Measurements from ENCODE around the gene AKR1A1. TPM values are rescaled to one million over a fixed set of nuclear protein-coding genes. Genes with fewer than 3 reads are reported as not detected.
"Not testable (repeated sequence)": the region's sequence is repeated elsewhere in the genome, so short reads cannot be mapped to it uniquely, and the experiment has no call there.

AKR1A1 gene
- total RNA-seq, 1 donor = 175 TPM

GRCh38 chr1:45522324-45523104 is 28.1 kb upstream of the AKR1A1 start:
- no peak for DNase-seq (ENCODE audit: low read depth in 2 of 3, low spot score in 2 of 3)

GRCh38 chr1:45523516-45523915 is 27.1 kb upstream of the AKR1A1 start:
- DNase-seq (ENCODE audit: low read depth in 2 of 3, low spot score in 2 of 3) = not testable (repeated sequence)

- DNase-seq (ENCODE audit: low read depth in 2 of 3, low spot score in 2 of 3) = not testable (repeated sequence)
Observed at GRCh38 chr1:45523975-45524374, 26.7 kb upstream of the AKR1A1 start.

GRCh38 chr1:45526135-45526644 is 24.4 kb upstream of the AKR1A1 start:
- DNase-seq (ENCODE audit: low read depth in 2 of 3, low spot score in 2 of 3) = no peak

GRCh38 chr1:45530632-45531135 is 19.9 kb upstream of the AKR1A1 start:
- no peak for DNase-seq (ENCODE audit: low read depth in 2 of 3, low spot score in 2 of 3)

GRCh38 chr1:45531873-45532272 is 18.8 kb upstream of the AKR1A1 start:
- DNase-seq (ENCODE audit: low read depth in 2 of 3, low spot score in 2 of 3) = no peak

- no peak for DNase-seq (ENCODE audit: low read depth in 2 of 3, low spot score in 2 of 3)
Observed at GRCh38 chr1:45535988-45536766, 14.4 kb upstream of the AKR1A1 start.

- DNase-seq (ENCODE audit: low read depth in 2 of 3, low spot score in 2 of 3) = no peak
Observed at GRCh38 chr1:45536886-45537285, 13.7 kb upstream of the AKR1A1 start.

GRCh38 chr1:45541193-45541592 is 9.4 kb upstream of the AKR1A1 start:
- DNase-seq (ENCODE audit: low read depth in 2 of 3, low spot score in 2 of 3) = no peak

- DNase-seq (ENCODE audit: low read depth in 2 of 3, low spot score in 2 of 3) = no peak
Observed at GRCh38 chr1:45542591-45542990, 8.0 kb upstream of the AKR1A1 start.

GRCh38 chr1:45543581-45544417 is 6.8 kb upstream of the AKR1A1 start:
- peak; percentile 50 to 94 (median 90) for DNase-seq (ENCODE audit: low read depth in 2 of 3, low spot score in 2 of 3)

- no peak for DNase-seq (ENCODE audit: low read depth in 2 of 3, low spot score in 2 of 3)
Observed at GRCh38 chr1:45544530-45544929, 6.1 kb upstream of the AKR1A1 start.

- peak in 1 of 3 donors; percentile 24 for DNase-seq (ENCODE audit: low read depth in 2 of 3, low spot score in 2 of 3)
Observed at GRCh38 chr1:45545019-45545493, 5.6 kb upstream of the AKR1A1 start.

- DNase-seq (ENCODE audit: low read depth in 2 of 3, low spot score in 2 of 3) = no peak
Observed at GRCh38 chr1:45545553-45546310, 4.9 kb upstream of the AKR1A1 start.

GRCh38 chr1:45551684-45552083 is 1.1 kb downstream of the AKR1A1 start:
- DNase-seq (ENCODE audit: low read depth in 2 of 3, low spot score in 2 of 3) = no peak

- DNase-seq (ENCODE audit: low read depth in 2 of 3, low spot score in 2 of 3) = no peak
Observed at GRCh38 chr1:45552331-45552730, 1.7 kb downstream of the AKR1A1 start.

- no peak for DNase-seq (ENCODE audit: low read depth in 2 of 3, low spot score in 2 of 3)
Observed at GRCh38 chr1:45554198-45554597, 3.6 kb downstream of the AKR1A1 start.

GRCh38 chr1:45557422-45557944 is 6.9 kb downstream of the AKR1A1 start:
- no peak for DNase-seq (ENCODE audit: low read depth in 2 of 3, low spot score in 2 of 3)

GRCh38 chr1:45563843-45564242 is 13.2 kb downstream of the AKR1A1 start:
- no peak for DNase-seq (ENCODE audit: low read depth in 2 of 3, low spot score in 2 of 3)

Data from hematopoietic multipotent progenitor cell (in vitro differentiated cells).